Colon (tissue), 2 donors: ENCODE measurements around the gene NKAIN2.
"Not testable (repeated sequence)": the region's sequence is repeated elsewhere in the genome, so short reads cannot be mapped to it uniquely, and the experiment has no call there.

Experiments
- FAIRE-seq: peaks from 2 replicates; lab custom pipeline; 2012; peaks lifted over from hg19 to GRCh38; lab: Jason Lieb, UNC
- donor health status: control.
- donor health status: control.

NKAIN2 gene

GRCh38 chr6:124438546-124439065, 634.9 kb downstream of the NKAIN2 start:
- no peak for FAIRE-seq

GRCh38 chr6:124441450-124441849, 637.8 kb downstream of the NKAIN2 start:
- FAIRE-seq, result no peak

GRCh38 chr6:124443541-124443940, 639.9 kb downstream of the NKAIN2 start:
- FAIRE-seq, result no peak

GRCh38 chr6:124445581-124445980, 641.9 kb downstream of the NKAIN2 start:
- FAIRE-seq, result no peak

GRCh38 chr6:124446961-124447360, 643.3 kb downstream of the NKAIN2 start:
- no peak for FAIRE-seq

GRCh38 chr6:124459268-124459667, 655.6 kb downstream of the NKAIN2 start:
- no peak for FAIRE-seq

- FAIRE-seq, result no peak
Observed at GRCh38 chr6:124462750-124463149, 659.1 kb downstream of the NKAIN2 start.

GRCh38 chr6:124463271-124463670, 659.6 kb downstream of the NKAIN2 start:
- FAIRE-seq, result no peak

- FAIRE-seq, result not testable (repeated sequence)
Observed at GRCh38 chr6:124464600-124464999, 660.9 kb downstream of the NKAIN2 start.

GRCh38 chr6:124466949-124467348, 663.3 kb downstream of the NKAIN2 start:
- no peak for FAIRE-seq

- FAIRE-seq, result no peak
Observed at GRCh38 chr6:124467366-124467765, 663.7 kb downstream of the NKAIN2 start.

- FAIRE-seq, result no peak
Observed at GRCh38 chr6:124470803-124471202, 667.1 kb downstream of the NKAIN2 start.

- FAIRE-seq, result no peak
Observed at GRCh38 chr6:124475176-124475575, 671.5 kb downstream of the NKAIN2 start.

GRCh38 chr6:124478906-124479305, 675.2 kb downstream of the NKAIN2 start:
- no peak for FAIRE-seq

GRCh38 chr6:124479991-124480430, 676.3 kb downstream of the NKAIN2 start:
- no peak for FAIRE-seq

GRCh38 chr6:124482071-124482491, 678.4 kb downstream of the NKAIN2 start:
- no peak for FAIRE-seq

- no peak for FAIRE-seq
Observed at GRCh38 chr6:124487623-124488431, 684.2 kb downstream of the NKAIN2 start.

GRCh38 chr6:124490122-124490521, 686.5 kb downstream of the NKAIN2 start:
- no peak for FAIRE-seq

- no peak for FAIRE-seq
Observed at GRCh38 chr6:124493259-124493658, 689.6 kb downstream of the NKAIN2 start.

- FAIRE-seq, result no peak
Observed at GRCh38 chr6:124494956-124495664, 691.4 kb downstream of the NKAIN2 start.

GRCh38 chr6:124495665-124496190, 692.1 kb downstream of the NKAIN2 start:
- no peak for FAIRE-seq

GRCh38 chr6:124496334-124496733, 692.7 kb downstream of the NKAIN2 start:
- no peak for FAIRE-seq

GRCh38 chr6:124512431-124512830, 708.8 kb downstream of the NKAIN2 start:
- FAIRE-seq, result no peak
